GM21529 (cell line): ENCODE results near the gene CBLN4.

ENCODE experiments used
- ATAC-seq: cut with Tn5 transposase; IDR thresholded peaks from one replicate; pipeline ENCODE4 v1.9.1; 2021; ENCODE audit not compliant: unreplicated experiment

CBLN4 gene

GRCh38 chr20:55947701-55948100, 57.6 kb downstream of the CBLN4 start:
- ATAC-seq, result no peak
